ENCODE data around the gene AFAP1L1. TPM values are rescaled to one million over a fixed set of nuclear protein-coding genes. Genes with fewer than 3 reads are reported as not detected.

Gene AFAP1L1
- total and polyA plus RNA-seq, 7 experiments from 2014 or later, result 0.08 to 1.1 (median 0.49) TPM; not detected in 2

- intact Hi-C loops (cut with micrococcal nuclease), result no loop called here
- H3K27me3 Mint-ChIP-seq, result no peaks in the 10 kb centered on the region
- no peak for DNase-seq
- peaks cover 0 to 5% (median 0%) of the 10 kb centered on the region in 11 donors for H3K9me3 Mint-ChIP-seq
- no peak overlapping the region for H3K27ac ChIP-seq (ENCODE audit: low read depth, low read length)
- CTCF ChIA-PET, result interaction anchor here (1.1 kb wide), 1 partner anchor 96 kb away, joined by 3 read pairs; no protein-coding TSS in a partner anchor
- peak overlapping the region in 6 of 9 donors; percentile 37 to 87 (median 59) for H3K27ac Mint-ChIP-seq
- no peak overlapping the region for H3K4me3 Mint-ChIP-seq
- POLR2A ChIA-PET, result interaction anchor here (10.7 kb wide), 1 partner anchor 17 kb away, joined by 258 read pairs; the partner anchor contains the start of gene GRPEL2
- H3K9me3 ChIP-seq (ENCODE audit: control insufficient read depth in 2 of 3, low read length in 3 of 3), result no peaks in the 10 kb centered on the region
- peaks cover 0 to 13% (median 0%) of the 10 kb centered on the region in 3 experiments for H3K36me3 ChIP-seq (ENCODE audit: control insufficient read depth in 2 of 3, insufficient read depth in 3 of 3, low read length in 3 of 3)
- H3K4me1 Mint-ChIP-seq, result peaks cover 33 to 69% (median 43%) of the 10 kb centered on the region in 7 donors
- no peaks in the 10 kb centered on the region for H3K27me3 ChIP-seq (ENCODE audit: control insufficient read depth in 2 of 2, insufficient read depth in 2 of 2, low read length in 2 of 2)
- no peak overlapping the region for H3K4me3 ChIP-seq (ENCODE audit: low read length)
- ATAC-seq, result no peak
- H3K36me3 Mint-ChIP-seq, result peaks cover 4 to 9% (median 6%) of the 10 kb centered on the region in 5 donors
- peaks cover 7 to 32% of the 10 kb centered on the region in 2 donors for H3K4me1 ChIP-seq (ENCODE audit: control insufficient read depth in 2 of 2, insufficient read depth in 2 of 2, low read length in 2 of 2)
These were observed 90.9 kb downstream of the AFAP1L1 start for GRCh38 chr5:149362541-149362940.

GRCh38 chr5:149363358-149363757, 91.7 kb downstream of the AFAP1L1 start:
- H3K4me3 Mint-ChIP-seq, result peak overlapping the region in 1 of 10 donors; percentile 8
- peaks cover 0 to 5% (median 0%) of the 10 kb centered on the region in 11 donors for H3K9me3 Mint-ChIP-seq
- no peaks in the 10 kb centered on the region for H3K9me3 ChIP-seq (ENCODE audit: control insufficient read depth in 2 of 3, low read length in 3 of 3)
- ChIA-PET CTCF (interaction anchor here (0.6 to 1.1 kb wide), 3 partner anchors 97 to 1097 kb away, joined by 3 to 4 read pairs (median 3); no protein-coding TSS in a partner anchor), POLR2A (no interaction called here)
- peaks cover 0 to 16% (median 0%) of the 10 kb centered on the region in 3 experiments for H3K36me3 ChIP-seq (ENCODE audit: control insufficient read depth in 2 of 3, insufficient read depth in 3 of 3, low read length in 3 of 3)
- H3K4me1 Mint-ChIP-seq, result peaks cover 33 to 72% (median 48%) of the 10 kb centered on the region in 7 donors
- intact Hi-C loops (cut with micrococcal nuclease), result no loop called here
- H3K27me3 ChIP-seq (ENCODE audit: control insufficient read depth in 2 of 2, insufficient read depth in 2 of 2, low read length in 2 of 2), result no peaks in the 10 kb centered on the region
- peak overlapping the region in 5 of 9 donors; percentile 12 to 87 (median 51) for H3K27ac Mint-ChIP-seq
- H3K36me3 Mint-ChIP-seq, result peaks cover 4 to 9% (median 6%) of the 10 kb centered on the region in 5 donors
- DNase-seq, result no peak
- H3K27me3 Mint-ChIP-seq, result no peaks in the 10 kb centered on the region
- ATAC-seq, result no peak
- H3K4me3 ChIP-seq (ENCODE audit: low read length), result no peak overlapping the region
- no peak overlapping the region for H3K27ac ChIP-seq (ENCODE audit: low read depth, low read length)
- peaks cover 7 to 35% of the 10 kb centered on the region in 2 donors for H3K4me1 ChIP-seq (ENCODE audit: control insufficient read depth in 2 of 2, insufficient read depth in 2 of 2, low read length in 2 of 2)

- H3K36me3 Mint-ChIP-seq, result peaks cover 4 to 9% (median 6%) of the 10 kb centered on the region in 5 donors
- peaks cover 27 to 71% (median 45%) of the 10 kb centered on the region in 7 donors for H3K4me1 Mint-ChIP-seq
- peak overlapping the region in 3 of 9 donors; percentile 25 to 63 (median 56) for H3K27ac Mint-ChIP-seq
- intact Hi-C loops (cut with micrococcal nuclease), result no loop called here
- POLR2A ChIA-PET, result interaction anchor here (1.5 kb wide), 1 partner anchor 21 kb away, joined by 4 read pairs; no protein-coding TSS in a partner anchor
- no peaks in the 10 kb centered on the region for H3K27me3 ChIP-seq (ENCODE audit: control insufficient read depth in 2 of 2, insufficient read depth in 2 of 2, low read length in 2 of 2)
- H3K4me3 ChIP-seq (ENCODE audit: low read length), result no peak overlapping the region
- DNase-seq, result no peak
- CTCF ChIA-PET, result interaction anchor here (1.0 kb wide), 1 partner anchor 28 kb away, joined by 3 read pairs; no protein-coding TSS in a partner anchor
- H3K27ac ChIP-seq (ENCODE audit: low read depth, low read length), result no peak overlapping the region
- H3K9me3 Mint-ChIP-seq, result peaks cover 0 to 5% (median 0%) of the 10 kb centered on the region in 11 donors
- H3K27me3 Mint-ChIP-seq, result no peaks in the 10 kb centered on the region
- H3K36me3 ChIP-seq (ENCODE audit: control insufficient read depth in 2 of 3, insufficient read depth in 3 of 3, low read length in 3 of 3), result peaks cover 0 to 17% (median 0%) of the 10 kb centered on the region in 3 experiments
- no peak for ATAC-seq
- no peak overlapping the region for H3K4me3 Mint-ChIP-seq
- H3K9me3 ChIP-seq (ENCODE audit: control insufficient read depth in 2 of 3, low read length in 3 of 3), result no peaks in the 10 kb centered on the region
- peaks cover 7 to 32% of the 10 kb centered on the region in 2 donors for H3K4me1 ChIP-seq (ENCODE audit: control insufficient read depth in 2 of 2, insufficient read depth in 2 of 2, low read length in 2 of 2)
These were observed 92.3 kb downstream of the AFAP1L1 start for GRCh38 chr5:149363936-149364335.

- Mint-ChIP-seq H3K4me3 (no peak overlapping the region), H3K36me3 (peaks cover 4 to 9% (median 6%) of the 10 kb centered on the region in 5 donors), H3K9me3 (peaks cover 0 to 5% (median 0%) of the 10 kb centered on the region in 11 donors), H3K27me3 (no peaks in the 10 kb centered on the region), H3K27ac (peak overlapping the region in 6 of 9 donors; percentile 25 to 72 (median 58)), H3K4me1 (peaks cover 19 to 67% (median 37%) of the 10 kb centered on the region in 7 donors)
- Histone ChIP-seq H3K27me3 (ENCODE audit: control insufficient read depth in 2 of 2, insufficient read depth in 2 of 2, low read length in 2 of 2) (no peaks in the 10 kb centered on the region), H3K27ac (ENCODE audit: low read depth, low read length) (no peak overlapping the region), H3K36me3 (ENCODE audit: control insufficient read depth in 2 of 3, insufficient read depth in 3 of 3, low read length in 3 of 3) (peaks cover 0 to 17% (median 0%) of the 10 kb centered on the region in 3 experiments), H3K4me3 (ENCODE audit: low read length) (no peak overlapping the region), H3K4me1 (ENCODE audit: control insufficient read depth in 2 of 2, insufficient read depth in 2 of 2, low read length in 2 of 2) (peaks cover 7 to 24% of the 10 kb centered on the region in 2 donors), H3K9me3 (ENCODE audit: control insufficient read depth in 2 of 3, low read length in 3 of 3) (no peaks in the 10 kb centered on the region)
- intact Hi-C loops (cut with micrococcal nuclease), result loop anchor here in 1 of 2 donors (5.0 kb wide), 1 partner anchor 198 kb away; no protein-coding TSS in a partner anchor
- no peak for DNase-seq
- ATAC-seq, result no peak
- ChIA-PET POLR2A (interaction anchor here (1.5 kb wide), 1 partner anchor 22 kb away, joined by 4 read pairs; no protein-coding TSS in a partner anchor), CTCF (interaction anchor here (1.0 to 5.2 kb wide), 4 partner anchors 11 to 67 kb away, joined by 3 to 61 read pairs (median 14); no protein-coding TSS in a partner anchor)
These were observed 93.1 kb downstream of the AFAP1L1 start for GRCh38 chr5:149364719-149365118.

GRCh38 chr5:149365418-149365817, 93.8 kb downstream of the AFAP1L1 start:
- H3K9me3 ChIP-seq (ENCODE audit: control insufficient read depth in 2 of 3, low read length in 3 of 3), result no peaks in the 10 kb centered on the region
- H3K27ac ChIP-seq (ENCODE audit: low read depth, low read length), result no peak overlapping the region
- H3K36me3 Mint-ChIP-seq, result peaks cover 2 to 9% (median 6%) of the 10 kb centered on the region in 5 donors
- H3K27ac Mint-ChIP-seq, result peak overlapping the region in 1 of 9 donors; percentile 70
- DNase-seq (no peak), ATAC-seq (no peak)
- intact Hi-C loops (cut with micrococcal nuclease), result loop anchor here in 1 of 2 donors (5.0 kb wide), 1 partner anchor 197 kb away; no protein-coding TSS in a partner anchor
- ChIA-PET CTCF (interaction anchor here (1.1 to 5.2 kb wide), 5 partner anchors 12 to 66 kb away, joined by 3 to 61 read pairs (median 24); partner anchors contain the start of gene GRPEL2), POLR2A (interaction anchor here (4.4 kb wide), 1 partner anchor 18 kb away, joined by 43 read pairs; the partner anchor contains the start of gene GRPEL2)
- H3K36me3 ChIP-seq (ENCODE audit: control insufficient read depth in 2 of 3, insufficient read depth in 3 of 3, low read length in 3 of 3), result peaks cover 0 to 17% (median 0%) of the 10 kb centered on the region in 3 experiments
- H3K9me3 Mint-ChIP-seq, result peaks cover 0 to 4% (median 0%) of the 10 kb centered on the region in 11 donors
- H3K4me1 ChIP-seq (ENCODE audit: control insufficient read depth in 2 of 2, insufficient read depth in 2 of 2, low read length in 2 of 2), result peaks cover 1 to 17% of the 10 kb centered on the region in 2 donors
- no peak overlapping the region for H3K4me3 ChIP-seq (ENCODE audit: low read length)
- H3K4me1 Mint-ChIP-seq, result peaks cover 12 to 60% (median 32%) of the 10 kb centered on the region in 7 donors
- H3K4me3 Mint-ChIP-seq, result no peak overlapping the region
- H3K27me3 Mint-ChIP-seq, result no peaks in the 10 kb centered on the region
- no peaks in the 10 kb centered on the region for H3K27me3 ChIP-seq (ENCODE audit: control insufficient read depth in 2 of 2, insufficient read depth in 2 of 2, low read length in 2 of 2)

- Mint-ChIP-seq H3K27me3 (no peaks in the 10 kb centered on the region), H3K4me1 (peaks cover 4 to 53% (median 26%) of the 10 kb centered on the region in 7 donors), H3K27ac (peak overlapping the region in 3 of 9 donors; percentile 8 to 48 (median 9)), H3K4me3 (no peak overlapping the region), H3K9me3 (peaks cover 0 to 2% (median 0%) of the 10 kb centered on the region in 11 donors), H3K36me3 (peaks cover 2 to 9% (median 6%) of the 10 kb centered on the region in 5 donors)
- CTCF ChIA-PET, result interaction anchor here (0.7 to 5.2 kb wide), 9 partner anchors 8 to 58 kb away, joined by 3 to 61 read pairs (median 9); partner anchors contain the start of genes GRPEL2 and PCYOX1L
- POLR2A ChIA-PET, result interaction anchor here (1.9 to 4.4 kb wide), 2 partner anchors 8 to 19 kb away, joined by 8 to 43 read pairs; partner anchors contain the start of genes GRPEL2 and PCYOX1L
- Histone ChIP-seq H3K27me3 (ENCODE audit: control insufficient read depth in 2 of 2, insufficient read depth in 2 of 2, low read length in 2 of 2) (no peaks in the 10 kb centered on the region), H3K9me3 (ENCODE audit: control insufficient read depth in 2 of 3, low read length in 3 of 3) (no peaks in the 10 kb centered on the region), H3K4me3 (ENCODE audit: low read length) (no peak overlapping the region), H3K27ac (ENCODE audit: low read depth, low read length) (no peak overlapping the region), H3K4me1 (ENCODE audit: control insufficient read depth in 2 of 2, insufficient read depth in 2 of 2, low read length in 2 of 2) (peaks cover 0 to 9% of the 10 kb centered on the region in 2 donors), H3K36me3 (ENCODE audit: control insufficient read depth in 2 of 3, insufficient read depth in 3 of 3, low read length in 3 of 3) (peaks cover 0 to 17% (median 0%) of the 10 kb centered on the region in 3 experiments)
- ATAC-seq (no peak), DNase-seq (no peak)
- intact Hi-C loops (cut with micrococcal nuclease), result loop anchor here in 1 of 2 donors (5.0 kb wide), 1 partner anchor 196 kb away; no protein-coding TSS in a partner anchor
These were observed 94.6 kb downstream of the AFAP1L1 start for GRCh38 chr5:149366169-149366729.

All from naive thymus-derived CD4-positive, alpha-beta T cell (primary cell).